B cell (primary cell): ENCODE measurements around the gene PAX3. TPM values are rescaled to one million over a fixed set of nuclear protein-coding genes. Genes with fewer than 3 reads are reported as not detected.

Experiments used
- ATAC-seq: fragments of 200-7000 bp; cut with Tn5 transposase; one replicate; pipeline ENCODE4 v1.10.0; 2021; ENCODE audit warnings: low read depth, mild to moderate bottlenecking, moderate number of reproducible peaks, moderate library complexity
- CTCF ChIA-PET: fragments of 350-600 bp; sonication (Branson Sonifier 250); formaldehyde crosslinking; loops from one replicate; lab custom pipeline; 2021; ENCODE audit warnings: antibody characterized with exemption, inconsistent platforms; lab: Charles Lee
- POLR2A ChIA-PET: fragments of 350-600 bp; sonication (Branson Sonifier 250); formaldehyde crosslinking; loops from one replicate; lab custom pipeline; 2021; ENCODE audit warnings: antibody characterized with exemption; lab: Charles Lee
- DNase-seq: peaks from one replicate; pipeline ENCODE4 v3.0.0; 2013
- H2AFZ ChIP-seq: 2 replicates; pipeline ENCODE4 v1.6.1; 2012; ENCODE audit warnings: mild to moderate bottlenecking, low read depth, low read length; ENCODE audit not compliant: insufficient read depth, poor library complexity, severe bottlenecking
- H3K27ac ChIP-seq, 2 donors: 1 replicate in 1 of 2; 2 replicates in 1 of 2; pipeline ENCODE4 v1.5.1; 2012 to 2013; ENCODE audit warnings: low read length in 2 of 2, mild to moderate bottlenecking in 2 of 2, moderate library complexity in 1 of 2
- H3K27me3 ChIP-seq, 4 experiments: fragments of 200-600 bp in 1 of 4; sonication (generic) in 1 of 4; replicated peaks in 1 of 4; 1 replicate in 2 of 4; 2 replicates in 2 of 4; pipeline versions ENCODE4 v1.6.1 to v1.7.0; 2013 to 2016; ENCODE audit warnings: low read length in 3 of 4, mild to moderate bottlenecking in 2 of 4, mixed read lengths in 1 of 4, moderate library complexity in 1 of 4; ENCODE audit not compliant: insufficient read depth in 4 of 4, control insufficient read depth in 3 of 4; ENCODE audit errors: control extremely low read depth in 1 of 4
- H3K36me3 ChIP-seq, 2 experiments: replicated peaks in 1 of 2; 1 replicate in 1 of 2; 2 replicates in 1 of 2; pipeline versions ENCODE4 v1.6.1 to v1.7.1; 2013; ENCODE audit warnings: low read length in 1 of 2; ENCODE audit not compliant: insufficient read depth in 2 of 2, control insufficient read depth in 1 of 2; ENCODE audit errors: control extremely low read depth in 1 of 2, extremely low read depth in 1 of 2
- H3K4me1 ChIP-seq, 2 donors: fragments of 200-600 bp in 1 of 2; sonication (generic) in 1 of 2; 1 replicate in 1 of 2; 2 replicates in 1 of 2; pipeline versions ENCODE4 v1.5.1 to v1.6.1; 2013 to 2017; ENCODE audit warnings: low read length in 2 of 2; ENCODE audit not compliant: control insufficient read depth in 2 of 2, insufficient read depth in 2 of 2
- H3K4me2 ChIP-seq: replicated peaks from 2 replicates; pipeline ENCODE3; 2012; ENCODE audit warnings: mild to moderate bottlenecking, low read depth, low read length; ENCODE audit not compliant: poor library complexity, severe bottlenecking
- H3K4me3 ChIP-seq, 5 experiments: fragments of 200-600 bp in 1 of 5; sonication (generic) in 1 of 5; 1 replicate in 3 of 5; 2 replicates in 2 of 5; pipeline versions ENCODE4 v1.5.1 to v1.7.0; 2011 to 2016; ENCODE audit warnings: low read length in 4 of 5, mild to moderate bottlenecking in 4 of 5, low read depth in 2 of 5, control low read depth in 1 of 5, moderate library complexity in 1 of 5; ENCODE audit not compliant: insufficient read depth in 1 of 5; ENCODE audit errors: control extremely low read depth in 1 of 5, extremely low read depth in 1 of 5
- H3K79me2 ChIP-seq: fragments of 200-600 bp; sonication (generic); one replicate; pipeline ENCODE4 v1.6.0; 2016; ENCODE audit warnings: low read length; ENCODE audit not compliant: control insufficient read depth, insufficient read depth
- H3K9ac ChIP-seq: fragments of 200-600 bp; sonication (generic); 2 replicates; pipeline ENCODE4 v1.6.1; 2017; ENCODE audit warnings: mild to moderate bottlenecking, low read length, moderate library complexity
- H3K9me3 ChIP-seq, 3 donors: one replicate each; pipeline versions ENCODE4 v1.6.1 to v1.7.1; 2013; ENCODE audit warnings: low read length in 2 of 3; ENCODE audit not compliant: control insufficient read depth in 2 of 3, insufficient read depth in 1 of 3; ENCODE audit errors: control extremely low read depth in 1 of 3
- H4K20me1 ChIP-seq: 2 replicates; pipeline ENCODE4 v1.6.0; 2012; ENCODE audit warnings: mild to moderate bottlenecking, low read length; ENCODE audit not compliant: insufficient read depth, control insufficient read depth, poor library complexity, severe bottlenecking
- H3K27ac Mint-ChIP-seq: one replicate; pipeline ENCODE4 v1.8.0; 2021; ENCODE audit warnings: mixed read lengths
- H3K27me3 Mint-ChIP-seq: one replicate; pipeline ENCODE4 v1.8.0; 2021; ENCODE audit warnings: mixed read lengths
- H3K4me1 Mint-ChIP-seq: one replicate; pipeline ENCODE4 v1.8.0; 2021; ENCODE audit warnings: mixed read lengths
- H3K4me3 Mint-ChIP-seq: one replicate; pipeline ENCODE4 v1.8.0; 2021; ENCODE audit warnings: mixed read lengths
- H3K9me3 Mint-ChIP-seq: one replicate; pipeline ENCODE4 v1.8.0; 2022; ENCODE audit warnings: mixed read lengths; ENCODE audit not compliant: insufficient read depth
- EZH2 ChIP-seq: IDR thresholded peaks from 2 replicates; pipeline ENCODE4 v1.6.1; 2012; ENCODE audit warnings: borderline replicate concordance, low read depth, mild to moderate bottlenecking, moderate library complexity, low read length; ENCODE audit not compliant: insufficient read depth, poor library complexity, severe bottlenecking
- WGBS: methylation state at CpG from one replicate; pipeline ENCODE4 v1.1.5; 2013; ENCODE audit warnings: missing lambda C conversion rate; ENCODE audit not compliant: insufficient coverage; 5-methylcytosine and 5-hydroxymethylcytosine counted together
- intact Hi-C: fragments of 100-400 bp; cut with micrococcal nuclease; formaldehyde crosslinking; loops from one replicate; pipeline ENCODE4 v1.10.0; 2022
- polyA plus RNA-seq: library from polyadenylated mRNA; depleted of rRNA; stranded (reverse); fragments of >200 nt; gene quantifications from 2 replicates; pipeline ENCODE4 v1.2.3, GENCODE V29; 2012
- total RNA-seq, 2 donors: library from RNA; stranded (reverse); fragments of 120-200 nt in 1 of 2; gene quantifications; 1 replicate in 1 of 2; 2 replicates in 1 of 2; pipeline versions ENCODE4 v1.2.3 to v1.2.4, GENCODE V29; 2013 to 2022
- TF ChIP-seq, protein P1 (sequence below): fragments of 200-600 bp; IDR thresholded peaks from one replicate; pipeline ENCODE4 v1.8.0; 2022; ENCODE audit warnings: antibody characterized with exemption, mild to moderate bottlenecking

Gene PAX3
- total and polyA plus RNA-seq, 2 donors (not counting 1 experiment from before 2014, with no cell fraction given): not detected

DNA sequence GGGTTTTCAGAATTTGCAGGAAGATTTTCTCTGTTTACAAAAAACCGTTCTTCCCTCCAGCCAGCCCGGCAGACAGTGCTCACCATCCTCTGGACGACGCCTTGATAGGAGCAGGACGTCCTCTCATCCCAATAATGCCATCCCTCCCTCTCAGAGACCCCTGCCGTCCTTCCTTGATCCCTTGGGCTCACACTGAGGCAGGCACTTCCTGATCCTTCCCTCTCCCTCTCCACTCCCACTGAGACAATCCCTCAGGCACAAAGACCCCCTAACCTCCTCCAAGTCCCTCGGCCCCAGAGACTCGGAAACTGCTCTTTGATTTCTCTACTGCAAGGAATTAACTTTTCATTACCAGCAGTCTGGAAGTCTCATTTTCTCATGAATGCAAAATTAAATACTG is 42.5 kb downstream of the PAX3 start:
- H3K4me1 ChIP-seq: no peaks in the 10 kb centered on the region
- CTCF ChIA-PET: no interaction called here
- no peak overlapping the region for H3K9ac ChIP-seq
- no peak overlapping the region for H2AFZ ChIP-seq
- H3K9me3 ChIP-seq: no peaks in the 10 kb centered on the region
- Mint-ChIP-seq H3K27me3 (peaks cover 28% of the 10 kb centered on the region), H3K9me3 (no peaks in the 10 kb centered on the region), H3K4me1 (no peaks in the 10 kb centered on the region), H3K27ac (no peak overlapping the region), H3K4me3 (no peak overlapping the region)
- POLR2A ChIA-PET: no interaction called here
- TF ChIP-seq, protein P1, sequence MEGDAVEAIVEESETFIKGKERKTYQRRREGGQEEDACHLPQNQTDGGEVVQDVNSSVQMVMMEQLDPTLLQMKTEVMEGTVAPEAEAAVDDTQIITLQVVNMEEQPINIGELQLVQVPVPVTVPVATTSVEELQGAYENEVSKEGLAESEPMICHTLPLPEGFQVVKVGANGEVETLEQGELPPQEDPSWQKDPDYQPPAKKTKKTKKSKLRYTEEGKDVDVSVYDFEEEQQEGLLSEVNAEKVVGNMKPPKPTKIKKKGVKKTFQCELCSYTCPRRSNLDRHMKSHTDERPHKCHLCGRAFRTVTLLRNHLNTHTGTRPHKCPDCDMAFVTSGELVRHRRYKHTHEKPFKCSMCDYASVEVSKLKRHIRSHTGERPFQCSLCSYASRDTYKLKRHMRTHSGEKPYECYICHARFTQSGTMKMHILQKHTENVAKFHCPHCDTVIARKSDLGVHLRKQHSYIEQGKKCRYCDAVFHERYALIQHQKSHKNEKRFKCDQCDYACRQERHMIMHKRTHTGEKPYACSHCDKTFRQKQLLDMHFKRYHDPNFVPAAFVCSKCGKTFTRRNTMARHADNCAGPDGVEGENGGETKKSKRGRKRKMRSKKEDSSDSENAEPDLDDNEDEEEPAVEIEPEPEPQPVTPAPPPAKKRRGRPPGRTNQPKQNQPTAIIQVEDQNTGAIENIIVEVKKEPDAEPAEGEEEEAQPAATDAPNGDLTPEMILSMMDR: no peak
- TF ChIP-seq EZH2: no peak
- no peaks in the 10 kb centered on the region for H3K36me3 ChIP-seq
- H3K27me3 ChIP-seq: no peaks in the 10 kb centered on the region
- intact Hi-C loops: no loop called here
- H3K79me2 ChIP-seq: no peaks in the 10 kb centered on the region
- H3K4me3 ChIP-seq: no peak overlapping the region
- 38% methylated on average over 6 of the region's 8 CpGs for WGBS
- no peak for ATAC-seq
- DNase-seq: no peak
- no peaks in the 10 kb centered on the region for H4K20me1 ChIP-seq
- H3K27ac ChIP-seq: no peak overlapping the region
- H3K4me2 ChIP-seq: no peak overlapping the region

DNA sequence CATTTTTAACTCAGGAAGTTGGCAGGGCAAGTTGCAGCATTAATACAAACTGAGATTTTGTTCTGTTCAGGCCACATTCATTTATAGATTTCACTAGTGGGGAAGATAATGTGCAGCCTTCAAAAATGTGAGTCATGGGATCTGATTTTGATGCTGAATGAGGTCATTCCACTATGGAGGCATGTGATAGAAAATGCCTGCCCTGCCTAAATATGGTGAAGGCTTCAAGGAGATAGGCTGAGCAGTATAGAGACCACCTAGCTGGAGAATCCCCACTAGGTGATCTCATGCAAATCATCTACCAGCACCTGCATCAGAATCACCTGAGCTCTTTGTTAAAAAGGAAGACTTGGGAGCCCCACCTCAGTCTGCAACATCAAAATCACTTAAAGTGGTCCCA is 43.7 kb downstream of the PAX3 start:
- Mint-ChIP-seq H3K27me3 (peaks cover 32% of the 10 kb centered on the region), H3K9me3 (no peaks in the 10 kb centered on the region), H3K4me3 (no peak overlapping the region), H3K27ac (no peak overlapping the region), H3K4me1 (no peaks in the 10 kb centered on the region)
- H3K27ac ChIP-seq: no peak overlapping the region
- POLR2A ChIA-PET: no interaction called here
- no peaks in the 10 kb centered on the region for H3K27me3 ChIP-seq
- H4K20me1 ChIP-seq: no peaks in the 10 kb centered on the region
- ATAC-seq (no peak), DNase-seq (no peak)
- intact Hi-C loops: no loop called here
- H3K9me3 ChIP-seq: no peaks in the 10 kb centered on the region
- H3K79me2 ChIP-seq: no peaks in the 10 kb centered on the region
- H3K9ac ChIP-seq: no peak overlapping the region
- H3K4me1 ChIP-seq: no peaks in the 10 kb centered on the region
- CTCF ChIA-PET: no interaction called here
- no peak overlapping the region for H2AFZ ChIP-seq
- H3K36me3 ChIP-seq: no peaks in the 10 kb centered on the region
- no peak overlapping the region for H3K4me3 ChIP-seq
- H3K4me2 ChIP-seq: no peak overlapping the region
- no peak for TF ChIP-seq EZH2
- TF ChIP-seq, protein P1: no peak
